Effector CD4-positive, alpha-beta T cell (primary cell): ENCODE results near the gene LSM14A.
A peak's percentile ranks its signal among the peaks of the same experiment; 100 is the strongest.
"Not testable (repeated sequence)": the region's sequence is repeated elsewhere in the genome, so short reads cannot be mapped to it uniquely, and the experiment has no call there.

ENCODE experiments used
- DNase-seq: peaks from one replicate; pipeline ENCODE4 v3.0.0-alpha.2; 2020

LSM14A gene

DNA sequence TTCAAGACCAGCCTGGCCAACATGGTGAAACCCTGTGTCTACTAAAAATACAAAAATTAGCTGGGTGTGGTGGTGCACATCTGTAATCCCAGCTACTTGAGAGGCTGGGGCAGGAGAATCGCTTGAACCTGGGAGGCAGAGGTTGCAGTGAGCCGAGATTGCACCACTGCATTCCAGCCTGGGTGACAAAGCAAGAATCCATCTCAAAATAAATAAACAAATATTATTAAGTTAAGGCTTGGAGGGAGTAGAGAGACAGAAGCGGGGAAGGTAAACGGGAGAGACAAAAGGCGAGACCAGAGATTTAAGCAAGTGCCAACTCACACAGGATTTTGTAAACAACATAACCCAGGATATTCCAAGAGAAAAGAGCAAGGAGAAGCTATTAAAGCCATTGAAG is 12.8 kb upstream of the LSM14A start:
- not testable (repeated sequence) for DNase-seq

GRCh38 chr19:34161902-34162301 is 10.4 kb upstream of the LSM14A start:
- not testable (repeated sequence) for DNase-seq

DNA sequence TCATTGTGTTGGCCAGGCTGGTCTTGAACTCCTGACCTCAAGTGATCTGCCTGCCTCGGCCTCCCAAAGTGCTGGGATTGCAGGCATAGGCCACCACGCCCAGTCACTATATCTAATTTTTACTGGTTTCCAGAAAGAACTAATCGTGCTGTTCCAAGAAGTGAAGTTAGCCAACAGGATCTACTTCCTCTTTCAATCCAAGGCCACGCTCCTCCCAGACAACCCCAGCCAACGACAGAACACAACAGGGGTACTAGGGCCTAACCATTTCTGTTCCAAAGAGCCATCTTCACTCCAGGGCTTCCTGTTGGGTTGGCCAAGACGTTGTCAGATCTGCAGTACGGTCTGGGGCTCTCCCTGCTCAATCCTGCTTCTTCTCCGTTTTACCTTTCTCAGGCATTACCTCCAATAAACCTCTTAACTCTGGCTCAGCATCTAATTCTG is 7.0 kb upstream of the LSM14A start:
- no peak for DNase-seq

DNA sequence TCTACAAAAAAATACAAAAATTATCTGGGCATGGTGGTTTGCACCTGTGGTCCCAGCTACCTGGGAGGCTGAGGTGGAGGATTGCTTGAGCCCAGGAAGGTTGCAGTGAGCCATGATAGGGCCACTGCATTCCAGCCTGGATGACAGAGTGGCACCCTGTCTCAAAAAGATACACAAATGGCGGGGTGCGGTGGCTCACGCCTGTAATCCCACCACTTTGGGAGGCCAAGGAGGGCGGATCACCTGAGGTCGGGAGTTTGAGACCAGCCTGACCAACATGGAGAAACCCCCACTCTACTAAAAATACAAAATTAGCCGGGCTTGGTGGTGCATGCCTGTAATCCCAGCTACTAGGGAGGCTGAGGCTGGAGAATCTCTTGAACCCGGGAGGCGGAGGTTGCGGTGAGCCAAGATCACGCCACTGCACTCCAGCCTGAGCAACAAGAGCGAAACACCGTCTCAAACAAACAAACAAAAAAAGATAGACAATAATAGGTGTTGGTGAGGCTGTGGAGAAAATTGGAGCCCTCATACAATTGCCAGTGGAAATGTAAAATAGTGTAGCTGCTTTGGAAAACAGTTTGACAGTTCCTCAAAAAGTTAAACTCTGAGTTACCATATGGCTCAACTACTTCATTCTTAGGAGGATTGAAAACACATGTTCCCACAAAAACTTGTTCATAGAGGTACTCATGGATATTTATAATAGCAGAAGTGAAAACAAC is 2.7 kb upstream of the LSM14A start:
- not testable (repeated sequence) for DNase-seq

DNA sequence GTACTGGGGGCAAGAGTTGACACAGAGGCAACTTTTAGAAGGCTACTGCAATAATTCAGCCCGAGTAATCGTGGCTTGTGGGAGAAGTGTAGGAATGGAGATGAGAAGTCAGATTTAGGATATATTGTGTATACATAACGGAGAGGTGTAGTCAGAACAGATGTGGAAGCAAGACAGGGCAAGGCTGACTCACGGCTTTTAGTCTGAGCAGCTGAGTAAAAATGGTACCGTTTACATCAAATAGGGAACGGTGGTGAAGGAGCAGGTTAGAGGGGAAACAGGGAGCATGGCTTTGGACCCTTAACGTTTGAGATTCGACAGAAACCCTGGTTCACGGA is 796 bp upstream of the LSM14A start:
- no peak for DNase-seq

DNA sequence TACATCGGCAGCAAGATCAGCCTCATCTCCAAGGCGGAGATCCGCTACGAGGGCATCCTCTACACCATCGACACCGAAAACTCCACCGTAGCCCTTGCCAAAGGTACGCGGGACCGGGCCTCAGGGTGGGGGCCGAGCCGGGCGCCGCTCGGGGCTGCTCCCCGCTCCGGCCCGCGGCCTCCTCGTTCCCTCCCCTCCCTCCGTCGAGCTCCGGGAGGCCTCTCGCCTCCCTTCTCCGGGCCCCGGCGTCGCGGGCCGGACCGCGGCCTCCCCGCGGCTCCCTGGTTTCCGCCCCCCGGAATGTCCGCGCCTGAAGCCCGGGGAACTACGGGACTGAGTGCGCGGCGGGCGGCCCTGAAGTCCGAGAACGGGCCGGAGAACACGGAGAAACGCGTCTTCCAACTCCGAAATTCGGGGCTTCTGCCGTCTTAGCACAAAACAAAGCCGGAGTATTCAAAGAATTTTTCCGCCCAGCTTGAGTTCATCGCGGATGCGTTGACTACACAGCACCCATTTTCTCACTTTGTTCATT is 423 bp downstream of the LSM14A start:
- DNase-seq: peak; percentile 13

GRCh38 chr19:34173193-34173956 is 1.1 kb downstream of the LSM14A start:
- DNase-seq: no peak

GRCh38 chr19:34175173-34175572 is 2.9 kb downstream of the LSM14A start:
- not testable (repeated sequence) for DNase-seq

GRCh38 chr19:34176581-34176980 is 4.3 kb downstream of the LSM14A start:
- no peak for DNase-seq

- no peak for DNase-seq
Measured at GRCh38 chr19:34178274-34178610, 5.9 kb downstream of the LSM14A start.

DNA sequence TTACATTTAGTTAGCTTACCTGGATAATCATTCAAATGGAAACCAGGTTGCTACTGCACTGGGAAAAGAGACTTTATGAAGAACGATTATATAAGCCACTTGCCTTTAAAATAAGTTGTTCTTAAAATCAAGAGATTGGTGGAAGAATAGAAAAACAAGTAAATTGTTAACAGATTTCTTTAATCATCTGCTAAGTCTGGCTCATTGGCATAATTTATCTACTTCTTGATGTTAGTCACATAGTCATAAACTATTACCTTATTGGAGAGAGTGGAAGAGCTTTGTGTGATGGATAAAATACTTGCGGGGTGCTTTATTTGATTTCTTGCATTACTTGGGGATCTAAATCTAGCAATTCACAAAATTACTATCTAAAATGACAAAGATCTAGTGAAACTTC is 6.8 kb downstream of the LSM14A start:
- no peak for DNase-seq

DNA sequence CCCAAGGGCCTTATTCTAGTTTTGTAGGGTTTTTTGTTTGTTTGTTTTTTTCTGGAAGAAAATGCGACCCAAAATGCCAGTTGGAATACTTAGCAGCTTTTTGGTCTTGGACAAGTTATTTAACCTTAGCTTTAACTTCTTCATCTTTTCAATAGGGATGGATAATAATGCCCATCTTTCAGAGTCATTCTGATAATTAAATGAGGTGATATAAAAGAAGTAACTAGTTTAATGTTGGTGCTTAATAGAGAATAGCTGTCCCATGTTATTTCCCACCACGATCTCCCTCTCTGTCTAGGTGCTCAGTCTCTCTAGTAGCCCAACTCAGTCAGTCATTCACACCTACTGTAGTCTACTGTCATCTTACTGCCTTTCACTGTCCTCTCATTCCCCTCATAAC is 8.0 kb downstream of the LSM14A start:
- DNase-seq: no peak

DNA sequence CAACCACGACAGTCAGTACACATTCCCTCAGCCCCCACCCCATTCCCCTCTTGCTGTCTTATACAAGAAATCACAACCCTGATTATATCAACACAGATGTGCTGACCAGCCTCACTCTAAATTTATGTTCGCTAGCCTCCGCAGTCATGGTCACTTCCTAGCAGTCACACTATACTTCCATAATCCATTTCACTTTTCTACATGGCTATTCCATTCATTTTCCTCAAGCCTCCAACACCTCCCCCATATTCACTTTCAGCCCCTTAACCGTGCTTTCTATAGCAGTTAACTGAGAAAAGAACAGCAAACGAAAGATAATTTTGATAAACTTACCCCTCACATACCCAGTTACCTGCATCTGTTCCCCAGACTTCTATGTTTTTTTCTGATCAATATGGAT is 8.4 kb downstream of the LSM14A start:
- no peak for DNase-seq

DNA sequence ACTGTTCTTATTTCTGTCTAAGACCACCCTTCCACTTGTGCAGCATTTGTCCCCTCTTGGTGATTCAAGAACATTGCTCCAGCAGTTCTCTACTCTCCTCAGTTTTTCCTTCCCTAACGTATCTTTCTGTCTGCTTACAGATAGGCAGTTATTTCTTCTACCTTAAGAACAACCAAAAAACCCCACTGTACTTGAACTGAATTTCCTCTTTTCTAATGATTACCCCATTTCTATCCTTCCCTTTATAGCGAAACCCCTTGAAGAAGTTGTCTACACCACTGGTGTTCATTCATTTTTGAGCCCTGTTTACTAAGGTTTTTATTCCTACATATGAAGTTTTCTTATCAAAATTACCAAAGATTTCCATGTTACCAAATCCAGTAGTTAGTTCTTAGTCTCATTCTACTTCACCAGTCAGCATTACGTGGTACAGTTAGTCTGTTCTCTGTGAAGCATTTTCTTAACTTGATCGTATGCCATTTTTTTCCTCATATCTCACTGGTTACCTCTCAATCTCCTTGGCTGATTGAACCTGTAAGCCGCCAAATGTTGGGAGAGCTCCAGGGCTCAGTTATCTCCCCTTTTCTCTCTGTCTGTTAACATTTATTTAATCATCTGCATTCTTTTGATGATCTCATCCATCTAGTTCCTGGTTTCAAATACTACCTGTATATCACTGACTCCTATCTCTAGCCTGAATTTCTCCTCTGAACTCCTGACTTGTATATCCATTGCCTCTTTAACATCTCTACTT is 9.0 kb downstream of the LSM14A start:
- no peak for DNase-seq

- DNase-seq: no peak
Measured at GRCh38 chr19:34182125-34182524, 9.8 kb downstream of the LSM14A start.

DNA sequence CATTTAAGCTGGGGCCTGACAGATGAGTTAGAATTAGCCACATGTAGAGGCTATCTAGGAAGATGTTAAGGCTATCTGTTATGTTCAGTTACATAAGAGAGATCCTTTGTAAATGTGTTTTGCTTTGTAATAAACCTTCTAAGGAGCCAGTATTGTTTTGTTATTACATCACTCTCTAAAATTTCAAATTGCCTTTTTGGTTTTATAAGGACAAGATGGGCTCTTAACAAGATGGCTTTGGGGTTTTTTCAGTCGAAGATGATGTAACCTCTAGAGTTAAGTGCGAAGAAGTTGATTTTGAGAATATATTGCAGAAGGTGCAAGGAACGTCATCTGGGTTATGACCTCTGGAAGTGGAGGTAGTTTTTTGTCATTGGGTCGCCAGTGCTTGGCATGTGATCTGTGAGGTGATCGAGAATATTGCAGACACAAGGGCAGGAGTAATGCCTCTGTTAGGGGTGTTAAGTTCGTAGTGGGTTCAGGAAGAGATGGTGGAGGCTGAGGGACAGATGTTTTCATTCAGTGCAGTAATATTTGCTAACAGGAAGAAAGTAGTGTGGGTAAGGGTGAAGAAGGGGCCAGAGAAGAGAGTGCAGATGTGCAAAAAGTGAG is 12.7 kb downstream of the LSM14A start:
- no peak for DNase-seq

GRCh38 chr19:34186205-34186604 is 13.9 kb downstream of the LSM14A start:
- no peak for DNase-seq

DNA sequence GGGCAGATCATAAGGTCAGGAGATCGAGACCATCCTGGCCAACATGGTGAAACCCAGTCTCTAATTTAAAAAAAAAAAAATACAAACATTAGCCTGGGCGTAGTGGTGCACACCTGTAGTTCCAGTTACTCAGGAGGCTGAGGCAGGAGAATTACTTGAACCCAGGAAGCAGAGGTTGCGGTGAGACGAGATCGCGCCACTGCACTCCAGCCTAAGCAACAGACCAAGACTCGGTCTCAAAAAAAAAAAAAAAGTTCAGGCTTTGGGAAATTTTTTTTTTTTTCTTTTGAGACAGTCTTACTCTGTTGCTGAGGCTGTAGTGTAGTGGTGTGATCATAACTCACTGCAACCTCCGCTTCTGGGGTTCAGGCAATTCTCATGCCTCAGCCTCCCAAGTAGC is 14.7 kb downstream of the LSM14A start:
- DNase-seq: no peak

- no peak for DNase-seq
Measured at GRCh38 chr19:34188408-34188807, 16.1 kb downstream of the LSM14A start.

DNA sequence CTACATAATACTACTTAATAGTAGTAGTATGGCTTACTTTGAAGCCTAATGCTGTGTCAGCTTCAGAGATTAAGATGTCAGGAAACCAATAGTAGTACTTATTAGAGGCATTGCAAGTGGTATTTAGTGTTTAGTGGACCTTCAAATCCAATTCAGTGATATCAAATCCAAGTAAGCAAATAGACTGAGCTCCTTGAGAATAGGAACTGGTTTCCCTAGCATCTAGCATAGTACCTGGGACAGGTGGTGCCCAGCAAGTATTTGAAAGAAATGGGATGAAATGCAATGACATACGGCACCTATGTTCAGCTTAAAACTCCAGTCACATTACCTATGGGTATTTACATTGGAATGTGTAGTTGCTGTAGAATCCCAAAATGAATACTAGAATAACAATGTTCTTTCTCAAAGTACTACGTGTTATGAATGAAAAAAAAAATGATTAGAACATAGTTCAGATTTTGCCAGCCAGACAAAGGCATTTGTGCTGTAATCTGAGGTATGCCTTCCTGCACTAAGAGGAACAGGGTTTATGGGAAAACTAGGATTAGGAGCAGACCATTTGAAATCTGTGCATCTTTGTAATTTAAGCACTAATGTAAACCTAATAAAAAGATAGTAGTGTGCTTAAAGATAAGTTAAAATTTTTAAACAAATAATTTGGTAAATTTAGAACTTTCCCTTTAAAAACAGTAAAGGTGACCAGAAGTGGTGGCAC is 17.1 kb downstream of the LSM14A start:
- no peak for DNase-seq

DNA sequence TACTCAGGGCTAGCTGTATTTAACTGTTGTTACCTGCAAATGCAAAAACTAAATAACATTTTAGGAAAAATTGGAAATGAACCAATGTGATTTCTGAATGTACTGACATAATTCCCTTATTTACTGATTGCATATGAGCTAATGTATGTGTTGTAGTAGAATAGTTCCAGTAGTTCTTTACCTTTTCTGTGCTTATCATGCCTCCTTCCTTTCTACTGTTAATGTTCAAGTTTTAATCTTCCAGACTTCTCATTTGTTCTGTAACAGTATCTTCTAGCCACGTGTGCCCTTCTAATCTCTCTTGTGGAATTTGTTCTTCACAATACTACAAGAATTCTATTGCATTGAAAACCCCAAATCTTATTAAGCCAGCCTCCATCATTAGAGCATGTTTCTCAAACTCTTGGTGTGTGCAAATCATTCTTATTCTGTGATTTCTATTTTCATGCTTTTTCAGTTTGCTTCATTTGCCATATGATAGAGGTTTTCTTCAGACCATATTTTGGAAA is 17.7 kb downstream of the LSM14A start:
- DNase-seq: no peak

GRCh38 chr19:34191355-34191962 is 19.2 kb downstream of the LSM14A start:
- no peak for DNase-seq
